ENCODE results near the gene PPP1R7. TPM values are rescaled to one million over a fixed set of nuclear protein-coding genes. Genes with fewer than 3 reads are reported as not detected.

PPP1R7 gene
- total and polyA plus RNA-seq, 4 donors = 18.0 to 45.8 (median 29.0) TPM

GRCh38 chr2:241199286-241199685 lies 49.0 kb downstream of the PPP1R7 start:
- H3K27ac ChIP-seq (ENCODE audit: low read depth in 1 of 2, low read length in 2 of 2) = no peak overlapping the region
- no peak for DNase-seq (ENCODE audit: low spot score)
- no peaks in the 10 kb centered on the region for H3K27me3 ChIP-seq (ENCODE audit: control insufficient read depth in 4 of 4, insufficient read depth in 4 of 4, low read length in 3 of 4)
- TF ChIP-seq HNF4A (conservative IDR thresholded peaks at IDR 0.05) (no peak), YY1 (IDR thresholded peaks at IDR 0.05) (no peak), EGR1 (IDR thresholded peaks at IDR 0.05; ENCODE audit: low read depth in 2 of 2) (no peak), HNF4G (IDR thresholded peaks at IDR 0.05) (no peak), TAF1 (conservative IDR thresholded peaks at IDR 0.05) (no peak), JUND (IDR thresholded peaks at IDR 0.05) (no peak), MAX (IDR thresholded peaks at IDR 0.05) (no peak), RXRA (IDR thresholded peaks at IDR 0.05) (no peak), FOXA1 (IDR thresholded peaks at IDR 0.05) (no peak), NR2F2 (IDR thresholded peaks at IDR 0.05) (no peak), REST (IDR thresholded peaks at IDR 0.05) (no peak), FOXA2 (IDR thresholded peaks at IDR 0.05) (no peak), CTCF (IDR thresholded peaks at IDR 0.05; ENCODE audit: low read depth, low read length, missing input control) (no peak), ATF3 (IDR thresholded peaks at IDR 0.05) (no peak), ZBTB33 (IDR thresholded peaks at IDR 0.05) (no peak), RAD21 (IDR thresholded peaks at IDR 0.05) (no peak)
- 89% methylated on average over 16 of the region's 16 CpGs for WGBS
- H3K9me3 ChIP-seq (ENCODE audit: control insufficient read depth in 4 of 4, low read length in 3 of 4) = no peaks in the 10 kb centered on the region
- no peak overlapping the region for H3K4me3 ChIP-seq (ENCODE audit: low read depth in 1 of 3, low read length in 3 of 3)
- H3K4me1 ChIP-seq (ENCODE audit: control insufficient read depth in 4 of 4, insufficient read depth in 4 of 4, low read length in 3 of 4) = no peaks in the 10 kb centered on the region
- H3K9ac ChIP-seq (ENCODE audit: low read depth in 1 of 2, low read length in 2 of 2) = no peak overlapping the region
- no peaks in the 10 kb centered on the region for H3K36me3 ChIP-seq (ENCODE audit: control insufficient read depth in 4 of 4, insufficient read depth in 3 of 4, low read depth in 1 of 4, low read length in 3 of 4)

Data from liver (tissue), 9 donors.